Measurements from ENCODE around the gene RPTN. TPM values are rescaled to one million over a fixed set of nuclear protein-coding genes. Genes with fewer than 3 reads are reported as not detected.
A peak's percentile ranks its signal among the peaks of the same experiment; 100 is the strongest.

RPTN gene
- total RNA-seq, 1 donor from 2014 or later = not detected

DNA sequence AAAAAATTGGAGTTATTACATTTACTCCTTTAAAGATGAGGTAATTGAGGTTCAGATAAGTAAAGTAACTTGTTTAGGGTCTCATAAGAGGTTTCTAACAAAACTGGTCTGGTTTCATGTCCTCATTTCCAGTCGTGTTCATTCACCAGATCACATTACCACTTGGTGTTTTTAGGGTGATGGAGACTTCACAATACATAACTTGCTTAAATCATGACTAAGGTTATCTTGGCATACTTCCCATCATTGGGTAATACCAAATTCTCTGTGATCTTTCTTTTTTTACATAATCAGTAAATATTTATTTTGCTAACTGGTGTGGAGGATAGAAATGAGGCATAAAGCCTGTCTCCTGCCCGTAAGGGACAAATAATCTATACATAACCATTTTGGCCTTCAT is 31.6 kb upstream of the RPTN start:
- Histone ChIP-seq H3K9me3 (no peaks in the 10 kb centered on the region), H3K36me3 (no peaks in the 10 kb centered on the region), H3K27ac (no peak overlapping the region), H3K27me3 (no peaks in the 10 kb centered on the region), H3K4me3 (no peak overlapping the region), H3K4me1 (no peaks in the 10 kb centered on the region)
- TF ChIP-seq, protein P1, sequence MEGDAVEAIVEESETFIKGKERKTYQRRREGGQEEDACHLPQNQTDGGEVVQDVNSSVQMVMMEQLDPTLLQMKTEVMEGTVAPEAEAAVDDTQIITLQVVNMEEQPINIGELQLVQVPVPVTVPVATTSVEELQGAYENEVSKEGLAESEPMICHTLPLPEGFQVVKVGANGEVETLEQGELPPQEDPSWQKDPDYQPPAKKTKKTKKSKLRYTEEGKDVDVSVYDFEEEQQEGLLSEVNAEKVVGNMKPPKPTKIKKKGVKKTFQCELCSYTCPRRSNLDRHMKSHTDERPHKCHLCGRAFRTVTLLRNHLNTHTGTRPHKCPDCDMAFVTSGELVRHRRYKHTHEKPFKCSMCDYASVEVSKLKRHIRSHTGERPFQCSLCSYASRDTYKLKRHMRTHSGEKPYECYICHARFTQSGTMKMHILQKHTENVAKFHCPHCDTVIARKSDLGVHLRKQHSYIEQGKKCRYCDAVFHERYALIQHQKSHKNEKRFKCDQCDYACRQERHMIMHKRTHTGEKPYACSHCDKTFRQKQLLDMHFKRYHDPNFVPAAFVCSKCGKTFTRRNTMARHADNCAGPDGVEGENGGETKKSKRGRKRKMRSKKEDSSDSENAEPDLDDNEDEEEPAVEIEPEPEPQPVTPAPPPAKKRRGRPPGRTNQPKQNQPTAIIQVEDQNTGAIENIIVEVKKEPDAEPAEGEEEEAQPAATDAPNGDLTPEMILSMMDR (IDR thresholded peaks at IDR 0.05) = no peak
- DNase-seq (ENCODE audit: low spot score in 2 of 2) = no peak
- intact Hi-C loops (cut with DNase I) = no loop called here

DNA sequence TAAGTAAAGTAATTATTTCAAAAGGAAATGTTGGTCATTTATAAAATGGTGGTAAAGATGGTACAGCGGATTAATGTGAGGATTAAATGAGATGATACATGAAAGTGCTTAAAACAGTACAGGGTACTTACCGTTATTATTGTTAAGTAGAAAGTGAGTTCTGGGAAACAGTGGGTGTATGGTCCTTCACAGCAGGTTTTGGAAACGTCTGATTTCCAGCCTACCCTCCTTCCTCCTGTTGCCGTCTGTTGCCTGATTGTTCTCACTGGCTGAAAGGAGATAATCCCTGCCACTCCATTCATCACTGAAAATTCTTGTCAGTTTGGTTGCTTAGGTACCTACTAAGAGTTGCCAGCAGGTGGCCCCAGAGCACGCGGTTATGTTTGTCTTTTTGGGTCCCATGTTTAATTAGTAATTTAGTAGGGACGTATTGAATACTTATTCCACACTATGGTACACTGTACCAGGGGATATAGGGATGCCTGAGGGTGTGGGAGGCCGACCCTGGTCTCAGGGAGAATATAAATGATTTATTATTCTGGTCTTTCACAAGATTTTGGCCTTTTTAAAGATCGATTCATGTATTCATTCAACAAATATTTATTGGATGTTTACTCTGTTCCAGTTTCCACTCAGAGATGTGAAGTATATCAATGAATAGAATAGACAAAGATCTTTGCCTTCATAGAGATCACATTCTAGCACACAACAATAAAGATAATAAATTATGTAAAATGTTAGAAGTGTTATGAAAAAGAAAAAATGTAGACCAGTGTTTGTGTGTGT is 30.8 kb upstream of the RPTN start:
- TF ChIP-seq, protein P1 (IDR thresholded peaks at IDR 0.05) = peak; percentile 54 to 66 (median 55)
- H3K36me3 ChIP-seq = no peaks in the 10 kb centered on the region
- no peaks in the 10 kb centered on the region for H3K4me1 ChIP-seq
- H3K27ac ChIP-seq = peak overlapping the region in 1 of 2 donors; percentile 72
- peak in 1 of 2 donors; percentile 72 for DNase-seq (ENCODE audit: low spot score in 2 of 2)
- intact Hi-C loops (cut with DNase I) = loop anchor here (2.0 to 5.0 kb wide), 2 partner anchors 252 to 269 kb away; no protein-coding TSS in a partner anchor
- H3K9me3 ChIP-seq = no peaks in the 10 kb centered on the region
- peak overlapping the region; percentile 57 to 74 for H3K4me3 ChIP-seq
- H3K27me3 ChIP-seq = no peaks in the 10 kb centered on the region

DNA sequence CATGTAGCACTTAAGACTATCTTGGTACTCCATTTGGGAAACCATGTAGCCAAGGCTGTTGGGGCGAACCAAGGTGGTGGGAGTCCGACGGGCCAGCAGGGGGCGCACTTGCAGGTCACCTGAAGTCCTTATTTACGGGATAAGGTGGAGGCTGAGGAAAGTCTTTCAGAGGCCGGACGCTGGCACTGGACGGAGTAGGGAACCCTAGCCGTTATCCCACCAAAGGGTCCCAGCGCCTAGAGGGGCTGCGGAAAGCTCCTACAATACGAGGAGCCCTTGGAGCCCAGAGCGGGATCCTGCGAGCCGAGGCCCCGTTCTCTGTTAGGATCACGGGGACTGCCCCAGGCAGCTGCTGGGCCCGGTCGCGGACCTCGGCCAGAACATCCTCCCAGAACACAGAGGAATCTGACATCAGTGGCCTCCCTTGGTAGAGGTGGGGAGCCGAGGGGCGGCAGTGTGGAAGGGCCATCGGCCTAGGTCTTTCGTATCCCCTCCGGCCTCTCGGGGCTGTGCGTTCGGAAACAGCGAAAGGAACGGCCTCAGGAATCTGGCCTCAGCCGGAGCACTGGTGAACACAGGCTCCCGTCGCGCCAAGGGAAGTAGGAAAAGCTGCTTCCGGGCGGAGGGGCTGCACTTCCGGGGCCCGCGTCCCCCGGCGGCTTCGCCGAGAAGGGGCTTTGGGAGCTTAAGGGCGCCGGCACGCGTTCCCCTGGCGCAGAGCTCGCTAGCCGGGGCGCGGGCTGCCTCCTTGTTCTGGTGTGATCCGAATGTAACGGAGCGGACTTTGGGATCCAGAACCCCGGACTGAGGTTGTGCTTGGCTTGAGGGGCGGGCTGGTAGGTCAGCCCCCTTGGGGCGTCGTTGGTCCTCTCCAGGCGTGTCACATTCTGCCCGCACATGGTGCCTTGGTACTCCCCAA is 29.9 kb upstream of the RPTN start:
- Histone ChIP-seq H3K9me3 (no peaks in the 10 kb centered on the region), H3K27ac (peak overlapping the region; percentile 72 to 75), H3K4me1 (no peaks in the 10 kb centered on the region), H3K27me3 (no peaks in the 10 kb centered on the region), H3K36me3 (no peaks in the 10 kb centered on the region), H3K4me3 (peak overlapping the region; percentile 57 to 74)
- peak in 1 of 2 donors; percentile 83 for DNase-seq (ENCODE audit: low spot score in 2 of 2)
- TF ChIP-seq, protein P1 (IDR thresholded peaks at IDR 0.05) = peak; percentile 72 to 83 (median 74)
- intact Hi-C loops (cut with DNase I) = loop anchor here (2.0 to 5.0 kb wide), 2 partner anchors 253 to 270 kb away; no protein-coding TSS in a partner anchor

DNA sequence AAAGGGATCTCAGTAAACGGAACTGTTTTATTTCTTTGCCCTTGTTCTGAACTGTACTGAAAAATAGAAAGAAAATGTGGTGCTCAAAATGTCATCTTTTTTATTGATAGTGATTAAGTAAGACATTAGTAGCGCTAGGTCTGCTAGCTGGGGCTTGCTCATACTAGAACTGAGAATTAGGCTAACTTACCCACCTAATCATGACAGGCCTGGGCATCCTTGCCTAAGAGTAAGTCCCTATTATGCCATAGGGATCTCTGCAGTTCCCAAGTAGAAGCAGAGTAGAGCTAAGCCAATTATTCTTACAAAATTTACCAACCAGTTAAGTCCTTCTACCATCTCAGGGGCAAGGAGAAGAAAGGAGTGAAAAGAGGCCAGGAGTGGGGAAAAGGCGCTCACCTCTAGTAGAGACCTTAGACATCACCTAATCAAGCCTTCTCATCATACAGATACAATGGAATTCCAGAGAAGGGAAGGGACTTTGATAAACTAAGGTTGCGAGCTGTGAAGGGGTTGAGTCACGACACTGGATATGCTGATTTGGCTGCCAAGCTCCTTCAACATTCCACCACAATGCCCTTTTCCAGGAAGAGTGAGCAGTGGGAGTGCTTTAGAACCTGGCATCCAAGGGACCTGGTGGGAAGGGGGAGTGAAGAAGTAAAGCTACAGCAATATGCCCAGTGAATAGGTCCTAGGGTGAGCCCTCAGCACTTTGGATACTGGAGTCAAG is 27.7 kb upstream of the RPTN start:
- H3K9me3 ChIP-seq = no peaks in the 10 kb centered on the region
- no peaks in the 10 kb centered on the region for H3K4me1 ChIP-seq
- TF ChIP-seq, protein P1 (IDR thresholded peaks at IDR 0.05) = no peak
- no peaks in the 10 kb centered on the region for H3K36me3 ChIP-seq
- DNase-seq (ENCODE audit: low spot score in 2 of 2) = no peak
- no peak overlapping the region for H3K4me3 ChIP-seq
- no peaks in the 10 kb centered on the region for H3K27me3 ChIP-seq
- intact Hi-C loops (cut with DNase I) = loop anchor here (5.0 kb wide), 1 partner anchor 256 kb away; no protein-coding TSS in a partner anchor
- H3K27ac ChIP-seq = no peak overlapping the region

Measured in ascending aorta (tissue), 2 donors.